ENCODE data around the gene SRRD. TPM values are rescaled to one million over a fixed set of nuclear protein-coding genes. Genes with fewer than 3 reads are reported as not detected.
A peak's percentile ranks its signal among the peaks of the same experiment; 100 is the strongest.

The SRRD gene
- total and polyA plus RNA-seq, 2 experiments from 2014 or later: 20.2 to 25.7 TPM

- H3K36me3 ChIP-seq (ENCODE audit: low read depth): peaks cover 22% of the 10 kb centered on the region
Measured at GRCh38 chr22:26470807-26471206, 12.9 kb upstream of the SRRD start.

DNA sequence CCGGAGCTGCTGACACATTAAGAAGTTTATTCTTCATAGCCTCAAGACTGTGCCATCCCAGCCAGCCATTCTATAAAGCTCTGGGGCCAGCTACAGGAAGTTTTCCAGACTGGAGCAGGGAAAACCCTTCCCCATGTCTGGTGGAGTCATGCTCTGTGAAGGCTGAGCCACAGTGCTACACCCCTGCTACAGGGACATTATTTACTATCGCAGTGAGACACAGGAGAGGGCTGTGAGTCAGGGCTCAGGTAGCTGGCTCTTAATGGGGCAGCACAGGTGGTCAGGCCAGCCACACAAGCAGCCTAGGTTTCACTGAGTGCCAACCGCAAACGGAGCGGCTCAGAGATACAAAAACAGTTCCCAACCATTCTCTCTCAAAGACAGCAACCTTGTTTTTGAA lies 12.2 kb upstream of the SRRD start:
- 0 out of 2 replicates have a peak overlapping the region, but pooled peaks have one; percentile 6 for H3K9ac ChIP-seq

More at GRCh38 chr22:26470807-26471206, 12.9 kb upstream of the SRRD start:
- peaks cover 16% of the 10 kb centered on the region for H3K4me1 ChIP-seq (ENCODE audit: insufficient read depth)
- 0 out of 2 replicates have a peak, but pooled peaks cover 7% of the 10 kb centered on the region for H3K79me2 ChIP-seq (ENCODE audit: insufficient read depth)
- no peak for TF ChIP-seq EZH2phosphoT487 (IDR thresholded peaks at IDR 0.05; ENCODE audit: insufficient read depth, low read depth)
- TF ChIP-seq EZH2 (IDR thresholded peaks at IDR 0.05; ENCODE audit: insufficient read depth, poor library complexity, severe bottlenecking): no peak
- no peaks in the 10 kb centered on the region for H3K9me2 ChIP-seq (ENCODE audit: insufficient read depth)
- H3K4me2 ChIP-seq (ENCODE audit: unreplicated experiment): peak overlapping the region; percentile 70
- no peaks in the 10 kb centered on the region for H4K20me1 ChIP-seq (ENCODE audit: insufficient read depth)
- no peaks in the 10 kb centered on the region for H3K9me3 ChIP-seq (ENCODE audit: low read depth)
- no peaks in the 10 kb centered on the region for H3K27me3 ChIP-seq (replicated peaks; ENCODE audit: insufficient read depth)
- no peak overlapping the region for H2AFZ ChIP-seq
- 0 out of 2 replicates have a peak overlapping the region, but pooled peaks have one; percentile 6 for H3K9ac ChIP-seq
- 95 to 100% methylated on average over 2 of the region's 2 CpGs for WGBS, 2 experiments (ENCODE audit: low coverage in 1 of 2, low lambda C conversion rate in 2 of 2, missing lambda C conversion rate in 2 of 2)
- H3K4me3 ChIP-seq: no peak overlapping the region
- peaks cover 23% of the 10 kb centered on the region for H3F3A ChIP-seq (ENCODE audit: insufficient read depth)
- H3K27ac ChIP-seq: peak overlapping the region; percentile 66
- DNase-seq: no peak
- in situ Hi-C loops (cut with MboI): no loop called here

GRCh38 chr22:26474682-26475081 lies 9.0 kb upstream of the SRRD start:
- H3K36me3 ChIP-seq (ENCODE audit: low read depth): 0 out of 2 replicates have a peak, but pooled peaks cover 5% of the 10 kb centered on the region
- no peak overlapping the region for H3K9ac ChIP-seq
- no peak overlapping the region for H3K4me3 ChIP-seq
- DNase-seq: peak; percentile 21
- H2AFZ ChIP-seq: no peak overlapping the region
- peaks cover 16% of the 10 kb centered on the region for H3K4me1 ChIP-seq (ENCODE audit: insufficient read depth)
- peaks cover 18% of the 10 kb centered on the region for H3K79me2 ChIP-seq (ENCODE audit: insufficient read depth)
- peaks cover 23% of the 10 kb centered on the region for H3F3A ChIP-seq (ENCODE audit: insufficient read depth)
- H4K20me1 ChIP-seq (ENCODE audit: insufficient read depth): no peaks in the 10 kb centered on the region
- no peak overlapping the region for H3K4me2 ChIP-seq (ENCODE audit: unreplicated experiment)
- TF ChIP-seq EZH2phosphoT487 (IDR thresholded peaks at IDR 0.05; ENCODE audit: insufficient read depth, low read depth) (no peak), EZH2 (IDR thresholded peaks at IDR 0.05; ENCODE audit: insufficient read depth, poor library complexity, severe bottlenecking) (no peak)
- H3K9me2 ChIP-seq (ENCODE audit: insufficient read depth): no peaks in the 10 kb centered on the region
- no peak overlapping the region for H3K27ac ChIP-seq
- H3K27me3 ChIP-seq (replicated peaks; ENCODE audit: insufficient read depth): no peaks in the 10 kb centered on the region
- H3K9me3 ChIP-seq (ENCODE audit: low read depth): no peaks in the 10 kb centered on the region
- in situ Hi-C loops (cut with MboI): no loop called here

More for the DNA sequence above, 12.2 kb upstream of the SRRD start:
- no peaks in the 10 kb centered on the region for H3K27me3 ChIP-seq (replicated peaks; ENCODE audit: insufficient read depth)
- H3K9me2 ChIP-seq (ENCODE audit: insufficient read depth): no peaks in the 10 kb centered on the region
- peak; percentile 82 for DNase-seq
- H2AFZ ChIP-seq: no peak overlapping the region
- peak overlapping the region; percentile 70 for H3K4me2 ChIP-seq (ENCODE audit: unreplicated experiment)
- H3F3A ChIP-seq (ENCODE audit: insufficient read depth): peaks cover 23% of the 10 kb centered on the region
- peak overlapping the region; percentile 66 for H3K27ac ChIP-seq
- peaks cover 16% of the 10 kb centered on the region for H3K4me1 ChIP-seq (ENCODE audit: insufficient read depth)
- H3K9me3 ChIP-seq (ENCODE audit: low read depth): no peaks in the 10 kb centered on the region
- 0 out of 2 replicates have a peak, but pooled peaks cover 7% of the 10 kb centered on the region for H3K79me2 ChIP-seq (ENCODE audit: insufficient read depth)
- no peak overlapping the region for H3K4me3 ChIP-seq
- H4K20me1 ChIP-seq (ENCODE audit: insufficient read depth): no peaks in the 10 kb centered on the region
- TF ChIP-seq EZH2 (IDR thresholded peaks at IDR 0.05; ENCODE audit: insufficient read depth, poor library complexity, severe bottlenecking) (no peak), EZH2phosphoT487 (IDR thresholded peaks at IDR 0.05; ENCODE audit: insufficient read depth, low read depth) (no peak)
- 48 to 55% methylated on average over 5 of the region's 5 CpGs for WGBS, 2 experiments (ENCODE audit: low coverage in 1 of 2, low lambda C conversion rate in 2 of 2, missing lambda C conversion rate in 2 of 2)
- peaks cover 19% of the 10 kb centered on the region for H3K36me3 ChIP-seq (ENCODE audit: low read depth)
- in situ Hi-C loops (cut with MboI): no loop called here

DNA sequence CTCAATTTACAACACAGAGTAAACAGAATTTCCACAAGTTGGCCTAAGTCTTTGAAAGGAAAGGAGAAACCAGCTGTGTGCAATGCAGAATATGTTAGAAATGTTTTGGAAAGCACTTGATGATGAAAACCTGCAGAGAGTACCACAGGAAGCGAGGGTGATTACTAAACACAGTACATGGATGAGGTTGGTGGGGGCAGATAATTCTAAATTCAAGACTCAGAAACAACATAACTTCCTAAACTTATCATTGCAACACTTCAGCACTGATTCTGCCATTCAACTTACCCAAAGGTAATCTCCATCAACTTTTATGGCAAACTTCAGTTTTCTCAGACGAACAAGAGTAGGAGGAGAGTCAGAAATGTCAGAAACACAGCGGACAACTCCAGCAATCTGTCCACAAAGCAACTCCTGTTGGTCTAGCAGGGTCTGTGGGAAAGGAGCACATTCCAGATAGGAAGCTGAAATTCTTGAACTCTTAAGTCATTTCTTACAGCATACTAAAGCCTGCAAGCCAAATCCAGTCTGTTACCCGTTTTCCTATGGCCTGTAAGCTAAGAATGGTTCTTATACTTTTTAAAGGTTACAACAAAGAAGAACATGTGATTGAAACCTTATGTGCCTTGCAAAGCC lies 6.9 kb upstream of the SRRD start:
- H3K36me3 ChIP-seq (ENCODE audit: low read depth): 0 out of 2 replicates have a peak, but pooled peaks cover 5% of the 10 kb centered on the region
- H3K9me3 ChIP-seq (ENCODE audit: low read depth): no peaks in the 10 kb centered on the region
- H3K4me1 ChIP-seq (ENCODE audit: insufficient read depth): peaks cover under 1% of the 10 kb centered on the region; the same call in 1 of the 2 replicates
- in situ Hi-C loops (cut with MboI): no loop called here
- no peak for DNase-seq
- H3K9ac ChIP-seq: no peak overlapping the region
- H3K4me3 ChIP-seq: no peak overlapping the region
- H3K9me2 ChIP-seq (ENCODE audit: insufficient read depth): no peaks in the 10 kb centered on the region
- H3K79me2 ChIP-seq (ENCODE audit: insufficient read depth): peaks cover 35% of the 10 kb centered on the region
- no peak overlapping the region for H3K27ac ChIP-seq
- H3F3A ChIP-seq (ENCODE audit: insufficient read depth): peaks cover 6% of the 10 kb centered on the region
- no peak overlapping the region for H3K4me2 ChIP-seq (ENCODE audit: unreplicated experiment)
- TF ChIP-seq EZH2phosphoT487 (IDR thresholded peaks at IDR 0.05; ENCODE audit: insufficient read depth, low read depth) (no peak), EZH2 (IDR thresholded peaks at IDR 0.05; ENCODE audit: insufficient read depth, poor library complexity, severe bottlenecking) (no peak)
- no peaks in the 10 kb centered on the region for H4K20me1 ChIP-seq (ENCODE audit: insufficient read depth)
- no peak overlapping the region for H2AFZ ChIP-seq
- no peaks in the 10 kb centered on the region for H3K27me3 ChIP-seq (replicated peaks; ENCODE audit: insufficient read depth)
- 87 to 88% methylated on average over 4 of the region's 4 CpGs for WGBS, 2 experiments (ENCODE audit: low coverage in 1 of 2, low lambda C conversion rate in 2 of 2, missing lambda C conversion rate in 2 of 2)
